SK-N-SH (cell line): ENCODE results near the gene RANGAP1. TPM values are rescaled to one million over a fixed set of nuclear protein-coding genes. Genes with fewer than 3 reads are reported as not detected.
"Not testable (repeated sequence)": the region's sequence is repeated elsewhere in the genome, so short reads cannot be mapped to it uniquely, and the experiment has no call there.

Source experiments
- CTCF ChIA-PET: fragments of 300-600, 350-600 bp; formaldehyde crosslinking; extraction: SDS; loops from one replicate; lab custom pipeline; 2021; lab: Yijun Ruan, JAX
- POLR2A ChIA-PET: fragments of 350-600 bp; sonication (Branson Sonifier 250); formaldehyde crosslinking; extraction: SDS; loops from one replicate; lab custom pipeline; 2020; ENCODE audit warnings: antibody characterized with exemption, inconsistent platforms; lab: Yijun Ruan, JAX
- DNase-seq: peaks from one replicate; pipeline ENCODE4 v3.0.0; 2012
- H2AFZ ChIP-seq: fragments of 200-600 bp; sonication (generic); 2 replicates; pipeline ENCODE4 v1.8.1; 2016; ENCODE audit warnings: antibody characterized with exemption, mild to moderate bottlenecking, low read depth
- H3F3A ChIP-seq: fragments of 200-600 bp; sonication (generic); replicated peaks from 2 replicates; pipeline ENCODE3; 2016; ENCODE audit warnings: antibody characterized with exemption, mild to moderate bottlenecking; ENCODE audit not compliant: insufficient read depth
- H3K27ac ChIP-seq, 2 experiments: fragments of 200-500 bp in 1 of 2; fragments of 200-600 bp in 1 of 2; sonication (Bioruptor generic) in 1 of 2; sonication (generic), shearing (Covaris generic) in 1 of 2; 2 replicates each; pipeline versions ENCODE4 v1.5.1 to v1.6.1; 2014 to 2016; ENCODE audit warnings: low read depth in 2 of 2, inconsistent platforms in 1 of 2, low read length in 1 of 2, mild to moderate bottlenecking in 1 of 2, mixed read lengths in 1 of 2
- H3K27me3 ChIP-seq: fragments of 200-600 bp; sonication (generic), shearing (Covaris generic); 2 replicates; pipeline ENCODE4 v1.6.1; 2016; ENCODE audit warnings: mixed run types; ENCODE audit not compliant: insufficient read depth
- H3K36me3 ChIP-seq, 2 experiments: fragments of 200-500 bp in 1 of 2; fragments of 200-600 bp in 1 of 2; sonication (Bioruptor generic) in 1 of 2; sonication (generic) in 1 of 2; replicated peaks in 1 of 2; 2 replicates each; pipeline versions ENCODE3 to v1.5.1; 2014 to 2016; ENCODE audit warnings: low read length in 1 of 2, mild to moderate bottlenecking in 1 of 2; ENCODE audit not compliant: insufficient read depth in 2 of 2, control insufficient read depth in 1 of 2
- H3K4me1 ChIP-seq, 2 experiments: fragments of 200-500 bp in 1 of 2; fragments of 200-600 bp in 1 of 2; sonication (Bioruptor generic) in 1 of 2; sonication (generic), shearing (Covaris generic) in 1 of 2; 2 replicates each; pipeline versions ENCODE4 v1.5.1 to v1.6.1; 2014 to 2016; ENCODE audit warnings: low read depth in 1 of 2, low read length in 1 of 2, mixed run types in 1 of 2; ENCODE audit not compliant: insufficient read depth in 2 of 2, control insufficient read depth in 1 of 2
- H3K4me2 ChIP-seq: fragments of 200-600 bp; sonication (generic), shearing (Covaris generic); 2 replicates; pipeline ENCODE4 v1.6.1; 2017; ENCODE audit warnings: mixed run types
- H3K4me3 ChIP-seq, 2 experiments: fragments of 200-500 bp in 1 of 2; fragments of 200-600 bp in 1 of 2; sonication (Bioruptor generic) in 1 of 2; sonication (generic), shearing (Covaris generic) in 1 of 2; 2 replicates each; pipeline versions ENCODE4 v1.5.1 to v1.8.1; 2014 to 2016; ENCODE audit warnings: low read depth in 2 of 2, inconsistent platforms in 1 of 2, low read length in 1 of 2, mild to moderate bottlenecking in 1 of 2, mixed read lengths in 1 of 2, moderate library complexity in 1 of 2
- H3K79me2 ChIP-seq: fragments of 200-600 bp; sonication (generic); 2 replicates; pipeline ENCODE4 v1.8.1; 2017; ENCODE audit warnings: mild to moderate bottlenecking; ENCODE audit not compliant: insufficient read depth
- H3K9ac ChIP-seq: fragments of 200-600 bp; sonication (generic); 2 replicates; pipeline ENCODE4 v1.6.1; 2017; ENCODE audit warnings: mixed run types
- H3K9me2 ChIP-seq: fragments of 200-600 bp; sonication (generic); 2 replicates; pipeline ENCODE4 v1.6.1; 2017; ENCODE audit warnings: mixed run types
- H3K9me3 ChIP-seq: fragments of 200-600 bp; sonication (generic); 2 replicates; pipeline ENCODE4 v1.6.1; 2017; ENCODE audit warnings: mixed run types, mild to moderate bottlenecking, moderate library complexity
- H4K20me1 ChIP-seq: fragments of 200-600 bp; sonication (generic); 2 replicates; pipeline ENCODE4 v1.6.1; 2017; ENCODE audit warnings: mild to moderate bottlenecking, mixed run types; ENCODE audit not compliant: insufficient read depth
- FOXM1 ChIP-seq: IDR thresholded peaks from 2 replicates; pipeline ENCODE4 v1.4.0; 2012; ENCODE audit warnings: low read depth, mild to moderate bottlenecking
- JUND ChIP-seq: IDR thresholded peaks from 2 replicates; pipeline ENCODE4 v1.4.0; 2012
- NFIC ChIP-seq: IDR thresholded peaks from 2 replicates; pipeline ENCODE4 v1.4.0; 2012; ENCODE audit warnings: borderline replicate concordance
- NRF1 ChIP-seq: IDR thresholded peaks from 2 replicates; pipeline ENCODE4 v1.6.1; 2012; ENCODE audit warnings: low read depth, mild to moderate bottlenecking, low read length
- POLR2AphosphoS5 ChIP-seq: IDR thresholded peaks from 2 replicates; pipeline ENCODE4 v1.6.1; 2012; ENCODE audit warnings: low read depth, low read length
- RCOR1 ChIP-seq: fragments of 150-350 bp; IDR thresholded peaks from 2 replicates; pipeline ENCODE4 v1.6.1; 2017; ENCODE audit warnings: antibody characterized with exemption, low read length
- SIN3A ChIP-seq: IDR thresholded peaks from 2 replicates; pipeline ENCODE4 v1.6.1; 2012; ENCODE audit warnings: low read depth, mild to moderate bottlenecking, low read length, moderate library complexity, borderline replicate concordance
- SMC3 ChIP-seq: IDR thresholded peaks from 2 replicates; pipeline ENCODE4 v1.6.1; 2012; ENCODE audit warnings: low read depth, low read length, improper control_type of control experiment
- TEAD4 ChIP-seq: IDR thresholded peaks from 2 replicates; pipeline ENCODE4 v1.4.0; 2012; ENCODE audit warnings: mild to moderate bottlenecking, borderline replicate concordance; ENCODE audit not compliant: insufficient read depth
- WGBS: methylation state at CpG from one replicate; pipeline ENCODE4 v1.1.6; 2017; ENCODE audit warnings: low lambda C conversion rate; 5-methylcytosine and 5-hydroxymethylcytosine counted together
- polyA plus RNA-seq, 3 experiments: library from polyadenylated mRNA; depleted of rRNA; stranded (reverse); fragments of >200 nt; gene quantifications; 2 replicates each; pipeline ENCODE4 v1.2.3, GENCODE V29; 2012
- TF ChIP-seq, protein P1 (sequence below): IDR thresholded peaks from 2 replicates; pipeline ENCODE4 v1.4.0; 2012; ENCODE audit warnings: low read depth, borderline replicate concordance
- TF ChIP-seq, protein P2 (sequence below): fragments of 150-350 bp; IDR thresholded peaks from 2 replicates; pipeline ENCODE4 v1.6.1; 2017; ENCODE audit warnings: antibody characterized with exemption, low read length, low read depth, borderline replicate concordance
- TF ChIP-seq, protein P3 (sequence below): fragments of 150-350 bp; IDR thresholded peaks from 2 replicates; pipeline ENCODE4 v1.6.1; 2016; ENCODE audit warnings: mild to moderate bottlenecking, low read depth, low read length

The RANGAP1 gene
- polyA plus RNA-seq, 1 of the 3 experiments (the other 2 are of a cell fraction), result 67.1 TPM

DNA sequence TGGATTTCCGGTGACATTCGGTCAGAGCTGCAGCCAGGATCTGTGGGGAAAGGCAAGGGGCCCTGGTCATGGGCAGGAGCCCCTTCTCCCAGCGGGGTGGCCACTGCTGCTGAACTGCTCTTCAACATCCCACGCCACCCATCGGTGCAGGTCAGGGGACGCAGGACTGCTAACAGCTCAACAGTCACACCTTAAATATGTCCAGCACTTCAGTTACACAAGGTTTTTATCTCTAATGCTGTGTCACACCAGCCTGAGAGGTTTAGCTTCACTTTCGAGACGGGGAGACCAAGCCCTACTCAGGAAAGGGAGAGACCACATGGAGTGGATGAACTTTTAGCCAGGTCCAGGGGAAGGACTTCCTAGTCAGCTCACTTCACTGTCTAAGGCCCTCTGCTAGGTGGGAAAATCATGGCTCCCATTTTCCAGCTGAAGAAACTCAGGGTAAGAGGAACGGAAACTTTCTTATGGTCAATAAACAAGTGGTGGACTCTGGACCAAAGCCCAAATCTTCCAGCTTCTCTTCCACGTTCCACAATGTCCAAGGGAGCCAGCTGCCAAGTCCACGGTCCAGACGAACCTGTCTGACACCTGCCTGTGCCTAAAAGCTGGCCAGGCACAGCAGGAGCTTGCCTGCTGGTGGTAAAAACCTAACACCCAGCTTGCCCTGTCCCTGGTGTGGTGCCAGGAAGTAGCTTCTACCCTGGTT lies 24.3 kb downstream of the RANGAP1 start:
- H3K9me2 ChIP-seq, result no peaks in the 10 kb centered on the region
- 100% methylated on average over 1 of the region's 12 CpGs for WGBS
- H3K9ac ChIP-seq, result no peak overlapping the region
- no peaks in the 10 kb centered on the region for H3K9me3 ChIP-seq
- ChIA-PET CTCF (no interaction called here), POLR2A (interaction anchor here (0.6 kb wide), 1 partner anchor 79 kb away, joined by 3 read pairs; no protein-coding TSS in a partner anchor)
- TF ChIP-seq, protein P1, sequence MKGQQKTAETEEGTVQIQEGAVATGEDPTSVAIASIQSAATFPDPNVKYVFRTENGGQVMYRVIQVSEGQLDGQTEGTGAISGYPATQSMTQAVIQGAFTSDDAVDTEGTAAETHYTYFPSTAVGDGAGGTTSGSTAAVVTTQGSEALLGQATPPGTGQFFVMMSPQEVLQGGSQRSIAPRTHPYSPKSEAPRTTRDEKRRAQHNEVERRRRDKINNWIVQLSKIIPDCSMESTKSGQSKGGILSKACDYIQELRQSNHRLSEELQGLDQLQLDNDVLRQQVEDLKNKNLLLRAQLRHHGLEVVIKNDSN, result no peak
- TF ChIP-seq RCOR1 (no peak), TEAD4 (no peak), NFIC (no peak), FOXM1 (no peak), SIN3A (no peak)
- TF ChIP-seq, protein P2, sequence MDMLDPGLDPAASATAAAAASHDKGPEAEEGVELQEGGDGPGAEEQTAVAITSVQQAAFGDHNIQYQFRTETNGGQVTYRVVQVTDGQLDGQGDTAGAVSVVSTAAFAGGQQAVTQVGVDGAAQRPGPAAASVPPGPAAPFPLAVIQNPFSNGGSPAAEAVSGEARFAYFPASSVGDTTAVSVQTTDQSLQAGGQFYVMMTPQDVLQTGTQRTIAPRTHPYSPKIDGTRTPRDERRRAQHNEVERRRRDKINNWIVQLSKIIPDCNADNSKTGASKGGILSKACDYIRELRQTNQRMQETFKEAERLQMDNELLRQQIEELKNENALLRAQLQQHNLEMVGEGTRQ, result no peak
- TF ChIP-seq, protein P3, sequence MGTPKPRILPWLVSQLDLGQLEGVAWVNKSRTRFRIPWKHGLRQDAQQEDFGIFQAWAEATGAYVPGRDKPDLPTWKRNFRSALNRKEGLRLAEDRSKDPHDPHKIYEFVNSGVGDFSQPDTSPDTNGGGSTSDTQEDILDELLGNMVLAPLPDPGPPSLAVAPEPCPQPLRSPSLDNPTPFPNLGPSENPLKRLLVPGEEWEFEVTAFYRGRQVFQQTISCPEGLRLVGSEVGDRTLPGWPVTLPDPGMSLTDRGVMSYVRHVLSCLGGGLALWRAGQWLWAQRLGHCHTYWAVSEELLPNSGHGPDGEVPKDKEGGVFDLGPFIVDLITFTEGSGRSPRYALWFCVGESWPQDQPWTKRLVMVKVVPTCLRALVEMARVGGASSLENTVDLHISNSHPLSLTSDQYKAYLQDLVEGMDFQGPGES, result no peak
- H3K27me3 ChIP-seq, result no peaks in the 10 kb centered on the region
- H4K20me1 ChIP-seq, result no peaks in the 10 kb centered on the region
- no peak overlapping the region for H3K4me3 ChIP-seq
- H3F3A ChIP-seq, result no peaks in the 10 kb centered on the region
- no peak overlapping the region for H3K27ac ChIP-seq
- no peak for DNase-seq
- no peaks in the 10 kb centered on the region for H3K4me1 ChIP-seq
- no peak overlapping the region for H3K4me2 ChIP-seq
- no peak overlapping the region for H2AFZ ChIP-seq
- H3K79me2 ChIP-seq, result no peaks in the 10 kb centered on the region
- H3K36me3 ChIP-seq, result peaks cover 3 to 36% of the 10 kb centered on the region in 2 experiments

- Histone ChIP-seq H3K27ac (no peak overlapping the region), H3K9ac (no peak overlapping the region), H3K27me3 (no peaks in the 10 kb centered on the region), H3K9me2 (no peaks in the 10 kb centered on the region), H2AFZ (no peak overlapping the region), H3F3A (no peaks in the 10 kb centered on the region), H3K4me1 (no peaks in the 10 kb centered on the region), H3K36me3 (peaks cover 3 to 40% of the 10 kb centered on the region in 2 experiments), H3K79me2 (no peaks in the 10 kb centered on the region), H3K9me3 (no peaks in the 10 kb centered on the region), H4K20me1 (no peaks in the 10 kb centered on the region), H3K4me2 (no peak overlapping the region), H3K4me3 (no peak overlapping the region)
- WGBS, result no CpG with 5 or more reads among the region's 7 CpGs
- no peak for DNase-seq
- TF ChIP-seq, protein P2, result no peak
- TF ChIP-seq NRF1, result no peak
- TF ChIP-seq SMC3, result no peak
- no peak for TF ChIP-seq POLR2AphosphoS5
- TF ChIP-seq RCOR1, result no peak
- TF ChIP-seq JUND, result no peak
- POLR2A ChIA-PET, result no interaction called here
- CTCF ChIA-PET, result no interaction called here
Measured at GRCh38 chr22:41260871-41261270, 25.1 kb downstream of the RANGAP1 start.

GRCh38 chr22:41259756-41260155 lies 26.2 kb downstream of the RANGAP1 start:
- H3K79me2 ChIP-seq, CTCF ChIA-PET, H3F3A ChIP-seq, H3K4me2 ChIP-seq, H4K20me1 ChIP-seq, H3K9me2 ChIP-seq, H3K9me3 ChIP-seq, H2AFZ ChIP-seq, DNase-seq, H3K27me3 ChIP-seq, H3K9ac ChIP-seq, H3K27ac ChIP-seq, POLR2A ChIA-PET, H3K4me1 ChIP-seq, H3K4me3 ChIP-seq: not testable (repeated sequence)
- WGBS, result 97% methylated on average over 4 of the region's 4 CpGs
- H3K36me3 ChIP-seq, result peaks cover 3 to 37% of the 10 kb centered on the region in 2 experiments
